Measurements from ENCODE around the gene SUCLA2. TPM values are rescaled to one million over a fixed set of nuclear protein-coding genes. Genes with fewer than 3 reads are reported as not detected.

The SUCLA2 gene
- total RNA-seq: 32.7 and 47.6 TPM in 2 replicates

GRCh38 chr13:48001114-48001881, at the start of gene SUCLA2:
Gene SUCLA2, minus strand, starts transcription at chr13:48001273. Its CDS starts 4 bp downstream, at chr13:48001269.

GRCh38 chr13:48037346-48038173, 36.5 kb upstream of the SUCLA2 start, which contains the start of gene NUDT15:
Gene NUDT15, plus strand, starts transcription at chr13:48037726. Its CDS starts 21 bp downstream, at chr13:48037747.

Other genes with a start within 250 kb of the SUCLA2 start
- 8.1 and 15.2 TPM in 2 replicates for gene NUDT15, start 36.5 kb upstream of the SUCLA2 start, total RNA-seq
- gene MED4, start 93.8 kb upstream of the SUCLA2 start, total RNA-seq: 20.4 and 28.7 TPM in 2 replicates
- 414 and 494 TPM in 2 replicates for gene ITM2B, start 231.9 kb upstream of the SUCLA2 start, total RNA-seq

Data from cardiac atrium fibroblast (primary cell).